Cardiac muscle cell (in vitro differentiated cells and primary cell): ENCODE measurements around the gene TMEM44. TPM values are rescaled to one million over a fixed set of nuclear protein-coding genes. Genes with fewer than 3 reads are reported as not detected.

Experiments used
- DNase-seq, 2 donors: peaks; one replicate each; pipeline versions ENCODE4 v3.0.0 to v3.0.0-alpha.2; 2010 to 2017; ENCODE audit warnings: low read depth in 1 of 2, low spot score in 1 of 2
- H3K27ac ChIP-seq: fragments of 200-600 bp; sonication (generic); 2 replicates; pipeline ENCODE4 v1.5.1; 2016
- H3K27me3 ChIP-seq: fragments of 200-600 bp; sonication (generic); 2 replicates; pipeline ENCODE4 v1.6.0; 2016; ENCODE audit warnings: control low read depth
- H3K36me3 ChIP-seq: fragments of 200-600 bp; sonication (generic); 2 replicates; pipeline ENCODE4 v1.5.1; 2016; ENCODE audit warnings: control low read depth
- H3K4me1 ChIP-seq: fragments of 200-600 bp; sonication (generic); 2 replicates; pipeline ENCODE4 v1.8.1; 2017; ENCODE audit warnings: low read depth, mild to moderate bottlenecking, mixed run types
- H3K4me3 ChIP-seq: fragments of 200-600 bp; sonication (generic); 2 replicates; pipeline ENCODE4 v1.5.1; 2016; ENCODE audit warnings: mild to moderate bottlenecking
- H3K9me3 ChIP-seq: fragments of 200-600 bp; sonication (generic); 2 replicates; pipeline ENCODE4 v1.5.1; 2017; ENCODE audit warnings: low read depth, mild to moderate bottlenecking, control low read depth
- CTCF ChIP-seq: IDR thresholded peaks from 2 replicates; pipeline ENCODE4 v1.5.1; 2012; ENCODE audit warnings: low read depth, mild to moderate bottlenecking, low read length
- polyA plus RNA-seq: library from polyadenylated mRNA; unstranded; fragments of >200 nt; fragmentation: Nextera tagmentation; extraction: Ambion mirVana; gene quantifications from 2 replicates; pipeline ENCODE4 v1.2.1, GENCODE V29; 2016
- total RNA-seq: library from RNA; depleted of rRNA; stranded (reverse); fragments of >200 nt; gene quantifications from 2 replicates; pipeline ENCODE4 v1.2.3, GENCODE V29; 2016

The TMEM44 gene
- total and polyA plus RNA-seq, 2 experiments from 2014 or later = 16.2 to 19.2 TPM

GRCh38 chr3:194592798-194593752 lies 40.1 kb downstream of the TMEM44 start:
- Histone ChIP-seq H3K4me3 (no peak overlapping the region), H3K27ac (no peak overlapping the region), H3K4me1 (peaks cover 3% of the 10 kb centered on the region), H3K36me3 (no peaks in the 10 kb centered on the region), H3K27me3 (no peaks in the 10 kb centered on the region), H3K9me3 (no peaks in the 10 kb centered on the region)
- peak; percentile 25 for TF ChIP-seq CTCF
- DNase-seq = peak in 1 of 2 donors; percentile 99

- Histone ChIP-seq H3K4me3 (no peak overlapping the region), H3K27me3 (no peaks in the 10 kb centered on the region), H3K4me1 (no peaks in the 10 kb centered on the region), H3K9me3 (no peaks in the 10 kb centered on the region), H3K36me3 (no peaks in the 10 kb centered on the region), H3K27ac (no peak overlapping the region)
- DNase-seq = peak in 1 of 2 donors; percentile 90
- TF ChIP-seq CTCF = no peak
Observed at GRCh38 chr3:194588741-194589140, 44.5 kb downstream of the TMEM44 start.

GRCh38 chr3:194588236-194588635 lies 45.0 kb downstream of the TMEM44 start:
- Histone ChIP-seq H3K27me3 (no peaks in the 10 kb centered on the region), H3K4me3 (no peak overlapping the region), H3K36me3 (no peaks in the 10 kb centered on the region), H3K27ac (no peak overlapping the region), H3K4me1 (no peaks in the 10 kb centered on the region), H3K9me3 (no peaks in the 10 kb centered on the region)
- TF ChIP-seq CTCF = no peak
- DNase-seq = no peak

- Histone ChIP-seq H3K27ac (no peak overlapping the region), H3K27me3 (no peaks in the 10 kb centered on the region), H3K9me3 (no peaks in the 10 kb centered on the region), H3K4me3 (no peak overlapping the region), H3K4me1 (no peaks in the 10 kb centered on the region), H3K36me3 (no peaks in the 10 kb centered on the region)
- no peak for TF ChIP-seq CTCF
- DNase-seq = peak in 1 of 2 donors; percentile 93
Observed at GRCh38 chr3:194587438-194587931, 45.7 kb downstream of the TMEM44 start.

GRCh38 chr3:194586836-194587235 lies 46.4 kb downstream of the TMEM44 start:
- DNase-seq = peak in 1 of 2 donors; percentile 82
- H3K4me3 ChIP-seq = no peak overlapping the region
- no peak for TF ChIP-seq CTCF
- H3K36me3 ChIP-seq = no peaks in the 10 kb centered on the region
- H3K27me3 ChIP-seq = no peaks in the 10 kb centered on the region
- no peaks in the 10 kb centered on the region for H3K9me3 ChIP-seq
- H3K27ac ChIP-seq = no peak overlapping the region
- no peaks in the 10 kb centered on the region for H3K4me1 ChIP-seq
